ENCODE results near the gene GRM3.
"Not testable (repeated sequence)": the region's sequence is repeated elsewhere in the genome, so short reads cannot be mapped to it uniquely, and the experiment has no call there.

Gene GRM3

GRCh38 chr7:86643561-86644281 lies at the start of gene GRM3:
TSS of gene GRM3 (plus strand) at chr7:86643909. CDS start at chr7:86765146, 121,237 bp downstream.
- peak; percentile 73 for DNase-seq

GRCh38 chr7:86598311-86598710 lies 45.4 kb upstream of the GRM3 start:
- no peak for DNase-seq

GRCh38 chr7:86598721-86599120 lies 45.0 kb upstream of the GRM3 start:
- no peak for DNase-seq

GRCh38 chr7:86600506-86601290 lies 43.0 kb upstream of the GRM3 start:
- no peak for DNase-seq

GRCh38 chr7:86615711-86616110 lies 28.0 kb upstream of the GRM3 start:
- not testable (repeated sequence) for DNase-seq

GRCh38 chr7:86644282-86645224 lies 844 bp downstream of the GRM3 start:
- DNase-seq = peak; percentile 34

- DNase-seq = no peak
These were observed 1.5 kb downstream of the GRM3 start for GRCh38 chr7:86645225-86645608.

- DNase-seq = peak; percentile 65
These were observed 2.1 kb downstream of the GRM3 start for GRCh38 chr7:86645676-86646276.

- DNase-seq = no peak
These were observed 3.8 kb downstream of the GRM3 start for GRCh38 chr7:86647385-86648094.

- DNase-seq = no peak
These were observed 4.5 kb downstream of the GRM3 start for GRCh38 chr7:86648169-86648568.

GRCh38 chr7:86653919-86654659 lies 10.4 kb downstream of the GRM3 start:
- DNase-seq = no peak

- DNase-seq = no peak
These were observed 14.2 kb downstream of the GRM3 start for GRCh38 chr7:86657948-86658347.

- DNase-seq = no peak
These were observed 17.3 kb downstream of the GRM3 start for GRCh38 chr7:86660950-86661462.

GRCh38 chr7:86664486-86664885 lies 20.8 kb downstream of the GRM3 start:
- no peak for DNase-seq

GRCh38 chr7:86664991-86665390 lies 21.3 kb downstream of the GRM3 start:
- DNase-seq = no peak

GRCh38 chr7:86665669-86666068 lies 22.0 kb downstream of the GRM3 start:
- no peak for DNase-seq

- DNase-seq = no peak
These were observed 24.0 kb downstream of the GRM3 start for GRCh38 chr7:86667732-86668131.

- DNase-seq = no peak
These were observed 24.6 kb downstream of the GRM3 start for GRCh38 chr7:86668315-86668714.

- DNase-seq = no peak
These were observed 44.1 kb downstream of the GRM3 start for GRCh38 chr7:86687831-86688230.

GRCh38 chr7:86689363-86689762 lies 45.7 kb downstream of the GRM3 start:
- DNase-seq = no peak

- no peak for DNase-seq
These were observed 49.0 kb downstream of the GRM3 start for GRCh38 chr7:86692755-86693154.

Measured in NCI-H526 treated with DMSO at 0.1 percent for 48 hours (cell line).